ENCODE results near the gene ADGRV1.

- TF ChIP-seq CTCF (IDR thresholded peaks at IDR 0.05) (no peak), ZFX (IDR thresholded peaks at IDR 0.05; ENCODE audit: borderline replicate concordance) (no peak)
Observed at GRCh38 chr5:91090995-91091394, 532.4 kb downstream of the ADGRV1 start.

Data from 22Rv1 (cell line).